ENCODE data around the gene C16orf92.

The C16orf92 gene

GRCh38 chr16:30064729-30065101 is 41.7 kb downstream of the C16orf92 start:
- peak; percentile 25; the same call in 1 of the 2 replicates for TF ChIP-seq GATA2 (IDR thresholded peaks at IDR 0.05; ENCODE audit: low read depth, low read length)
- no peak for TF ChIP-seq GATA3 (IDR thresholded peaks at IDR 0.05; ENCODE audit: low read depth, low read length)

GRCh38 chr16:30065102-30065942 is 42.3 kb downstream of the C16orf92 start, which contains the start of gene ALDOA:
Gene ALDOA (plus strand): TSS chr16:30065760. CDS start chr16:30066898, 1,138 bp downstream.
- TF ChIP-seq GATA2 (IDR thresholded peaks at IDR 0.05; ENCODE audit: low read depth, low read length) (no peak), GATA3 (IDR thresholded peaks at IDR 0.05; ENCODE audit: low read depth, low read length) (no peak)

GRCh38 chr16:30065943-30066760 is 43.2 kb downstream of the C16orf92 start:
- TF ChIP-seq GATA2 (IDR thresholded peaks at IDR 0.05; ENCODE audit: low read depth, low read length) (no peak), GATA3 (IDR thresholded peaks at IDR 0.05; ENCODE audit: low read depth, low read length) (no peak)

- TF ChIP-seq GATA3 (IDR thresholded peaks at IDR 0.05; ENCODE audit: low read depth, low read length), result no peak
- TF ChIP-seq GATA2 (IDR thresholded peaks at IDR 0.05; ENCODE audit: low read depth, low read length), result no peak
These were observed 44.0 kb downstream of the C16orf92 start for GRCh38 chr16:30066761-30067583.

GRCh38 chr16:30067584-30067916 is 44.6 kb downstream of the C16orf92 start:
- TF ChIP-seq GATA3 (IDR thresholded peaks at IDR 0.05; ENCODE audit: low read depth, low read length) (no peak), GATA2 (IDR thresholded peaks at IDR 0.05; ENCODE audit: low read depth, low read length) (no peak)

- no peak for TF ChIP-seq GATA3 (IDR thresholded peaks at IDR 0.05; ENCODE audit: low read depth, low read length)
- no peak for TF ChIP-seq GATA2 (IDR thresholded peaks at IDR 0.05; ENCODE audit: low read depth, low read length)
These were observed 45.3 kb downstream of the C16orf92 start for GRCh38 chr16:30068333-30068732.

- TF ChIP-seq GATA2 (IDR thresholded peaks at IDR 0.05; ENCODE audit: low read depth, low read length) (no peak), GATA3 (IDR thresholded peaks at IDR 0.05; ENCODE audit: low read depth, low read length) (no peak)
These were observed 46.0 kb downstream of the C16orf92 start for GRCh38 chr16:30068750-30069610.

- TF ChIP-seq GATA2 (IDR thresholded peaks at IDR 0.05; ENCODE audit: low read depth, low read length), result no peak
- no peak for TF ChIP-seq GATA3 (IDR thresholded peaks at IDR 0.05; ENCODE audit: low read depth, low read length)
These were observed 46.8 kb downstream of the C16orf92 start for GRCh38 chr16:30069611-30070462.

GRCh38 chr16:30070490-30070889 is 47.5 kb downstream of the C16orf92 start:
- no peak for TF ChIP-seq GATA2 (IDR thresholded peaks at IDR 0.05; ENCODE audit: low read depth, low read length)
- no peak for TF ChIP-seq GATA3 (IDR thresholded peaks at IDR 0.05; ENCODE audit: low read depth, low read length)

Data from SH-SY5Y (cell line).